NOMO-1 (cell line): Measurements from ENCODE around the gene BCAM.
"Not testable (repeated sequence)": the region's sequence is repeated elsewhere in the genome, so short reads cannot be mapped to it uniquely, and the experiment has no call there.

Source experiments
- DNase-seq, 2 experiments: peaks; one replicate each; lab custom pipeline; 2025; ENCODE audit not compliant: unreplicated experiment in 2 of 2; lab: John Stamatoyannopoulos, UW

Gene BCAM

GRCh38 chr19:44847144-44848035 is 38.5 kb downstream of the BCAM start:
- DNase-seq: no peak

GRCh38 chr19:44848036-44848811 is 39.3 kb downstream of the BCAM start:
- no peak for DNase-seq

DNA sequence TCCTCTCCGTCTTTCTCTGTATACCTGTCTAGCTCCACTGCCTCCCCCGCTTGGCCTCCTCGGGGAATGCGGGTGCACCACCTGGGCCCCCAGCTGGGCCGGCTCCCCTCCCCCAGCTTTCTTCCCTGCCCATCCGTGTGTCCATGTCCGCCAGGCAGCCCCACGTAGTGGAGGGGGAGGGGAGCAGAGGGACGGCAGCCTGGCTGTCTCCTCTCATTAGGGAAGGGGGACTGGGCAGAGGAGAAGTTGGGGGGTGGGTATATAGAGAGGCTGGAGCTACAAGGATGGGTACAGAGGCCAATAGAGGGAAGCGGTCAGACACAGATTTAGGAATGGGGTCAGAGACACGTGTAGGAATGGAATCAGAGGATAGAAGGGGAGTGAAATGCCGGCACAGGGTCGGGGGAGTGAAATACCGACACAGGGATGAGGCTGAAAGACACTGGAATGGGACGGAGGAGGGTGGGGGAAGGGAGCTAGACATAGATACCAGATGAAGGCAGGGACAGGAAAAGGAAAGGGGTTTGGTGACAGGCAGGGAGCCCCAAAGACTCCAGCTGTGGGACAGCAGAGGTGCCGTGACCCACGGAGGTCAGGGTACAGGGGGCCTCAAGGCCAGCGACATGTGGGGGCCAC is 40.0 kb downstream of the BCAM start:
- DNase-seq: no peak

- no peak for DNase-seq
Observed at GRCh38 chr19:44850641-44851109, 41.8 kb downstream of the BCAM start.

DNA sequence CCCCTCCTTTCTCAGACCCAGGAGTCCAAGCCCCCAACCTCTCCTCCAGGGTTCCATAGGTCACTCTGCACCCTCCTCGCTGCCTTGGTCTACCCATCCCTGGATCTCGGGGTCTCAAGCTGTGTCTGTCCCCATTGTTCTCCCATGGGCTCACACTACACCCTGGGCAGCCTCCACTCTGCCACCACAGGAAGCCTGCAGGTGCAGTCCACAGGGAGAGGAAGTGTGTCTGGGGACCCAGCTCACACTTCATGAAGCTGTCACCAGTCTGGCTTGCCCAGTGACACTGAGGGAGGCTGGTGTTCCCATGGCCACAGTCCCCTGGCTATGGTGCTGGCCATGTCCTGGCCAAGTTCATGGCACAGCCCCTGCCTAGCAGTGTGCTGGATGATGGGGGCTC is 42.5 kb downstream of the BCAM start:
- no peak for DNase-seq

DNA sequence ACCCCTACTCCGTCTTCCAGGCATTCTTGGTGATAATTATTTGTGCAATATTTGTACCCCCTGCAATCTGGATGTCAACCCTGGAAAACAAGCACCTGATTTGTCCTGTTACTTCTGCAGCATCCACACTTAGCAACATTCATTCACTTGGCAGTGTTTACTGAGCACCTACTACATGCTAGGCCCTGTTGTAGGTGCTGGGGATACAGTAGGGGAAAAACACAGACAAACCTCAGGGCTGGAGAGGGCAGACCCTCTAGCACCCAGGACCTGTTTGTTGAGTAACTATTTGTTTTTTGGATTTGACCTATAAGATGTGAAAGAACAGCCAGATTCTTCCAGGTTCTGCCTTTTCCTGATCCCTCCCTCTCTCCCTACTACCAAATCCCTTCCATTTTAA is 46.7 kb downstream of the BCAM start:
- no peak for DNase-seq

- DNase-seq: peak; percentile 44 to 72
Observed at GRCh38 chr19:44856421-44857083, 47.6 kb downstream of the BCAM start.

DNA sequence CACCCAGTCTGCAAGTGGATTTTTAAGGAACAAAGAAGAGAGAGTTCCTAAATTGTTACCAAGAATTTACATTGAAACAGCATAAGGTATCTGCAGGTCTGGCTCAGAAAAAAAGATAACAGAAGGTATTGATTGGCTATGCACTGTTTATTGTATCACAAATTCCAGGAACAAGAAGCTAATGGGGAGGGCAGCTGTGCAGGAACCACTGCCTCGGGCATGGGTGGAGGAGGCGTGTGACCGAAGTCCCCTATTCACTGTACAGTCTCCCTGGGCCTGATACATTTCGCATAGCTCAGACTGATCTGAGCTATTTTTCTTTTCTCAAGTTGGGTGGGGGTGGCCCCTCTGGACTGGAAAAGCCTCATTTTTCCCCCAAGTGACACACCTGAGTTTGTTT is 48.9 kb downstream of the BCAM start:
- no peak for DNase-seq

DNA sequence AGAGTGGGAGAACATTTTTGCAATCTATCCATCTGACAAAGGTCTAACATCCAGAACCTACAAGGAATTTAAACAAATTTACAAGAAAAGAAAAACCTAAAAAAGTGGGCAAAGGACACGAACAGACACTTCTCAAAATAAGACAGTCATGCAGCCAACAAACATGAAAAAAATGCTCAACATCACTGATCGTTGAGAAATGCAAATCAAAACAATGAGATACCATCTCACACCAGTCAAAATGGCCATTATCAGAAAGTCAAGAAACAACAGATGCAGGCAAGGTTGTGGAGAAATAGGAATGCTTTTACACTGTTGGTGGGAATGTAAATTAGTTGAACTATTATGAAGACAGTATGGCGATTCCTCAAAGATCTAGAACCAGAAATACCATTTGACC is 52.7 kb downstream of the BCAM start:
- DNase-seq: not testable (repeated sequence)

DNA sequence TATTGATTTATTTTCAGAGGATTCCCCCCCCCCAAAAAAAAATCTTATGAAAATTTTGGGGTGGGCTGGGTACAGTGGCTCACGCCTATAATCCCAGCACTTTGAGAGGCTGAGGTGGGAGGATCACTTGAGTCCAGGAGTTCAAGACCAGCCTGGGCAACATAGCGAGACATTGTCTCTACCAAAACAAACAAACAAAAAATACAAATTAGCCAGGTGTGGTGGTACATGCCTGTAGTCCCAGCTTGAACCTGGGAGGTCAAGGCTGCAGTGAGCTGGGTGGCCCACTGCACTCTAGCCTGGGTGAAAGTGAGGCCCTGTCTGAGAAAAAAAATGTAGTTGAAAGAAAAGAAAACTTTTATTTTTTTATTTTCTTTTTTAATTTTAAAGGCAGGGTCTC is 55.1 kb downstream of the BCAM start:
- DNase-seq: no peak

DNA sequence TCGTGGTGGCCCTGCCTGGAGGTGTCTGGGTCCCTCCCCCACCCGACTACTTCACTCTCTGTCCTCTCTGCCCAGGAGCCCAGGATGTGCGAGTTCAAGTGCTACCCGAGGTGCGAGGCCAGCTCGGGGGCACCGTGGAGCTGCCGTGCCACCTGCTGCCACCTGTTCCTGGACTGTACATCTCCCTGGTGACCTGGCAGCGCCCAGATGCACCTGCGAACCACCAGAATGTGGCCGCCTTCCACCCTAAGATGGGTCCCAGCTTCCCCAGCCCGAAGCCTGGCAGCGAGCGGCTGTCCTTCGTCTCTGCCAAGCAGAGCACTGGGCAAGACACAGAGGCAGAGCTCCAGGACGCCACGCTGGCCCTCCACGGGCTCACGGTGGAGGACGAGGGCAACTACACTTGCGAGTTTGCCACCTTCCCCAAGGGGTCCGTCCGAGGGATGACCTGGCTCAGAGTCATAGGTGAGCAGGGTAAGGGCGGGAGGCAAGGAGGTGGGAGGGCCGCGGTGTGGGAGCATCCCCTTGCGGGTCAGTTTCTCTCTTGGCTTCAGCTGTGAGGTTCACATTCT is 56.4 kb downstream of the BCAM start:
- DNase-seq: no peak

DNA sequence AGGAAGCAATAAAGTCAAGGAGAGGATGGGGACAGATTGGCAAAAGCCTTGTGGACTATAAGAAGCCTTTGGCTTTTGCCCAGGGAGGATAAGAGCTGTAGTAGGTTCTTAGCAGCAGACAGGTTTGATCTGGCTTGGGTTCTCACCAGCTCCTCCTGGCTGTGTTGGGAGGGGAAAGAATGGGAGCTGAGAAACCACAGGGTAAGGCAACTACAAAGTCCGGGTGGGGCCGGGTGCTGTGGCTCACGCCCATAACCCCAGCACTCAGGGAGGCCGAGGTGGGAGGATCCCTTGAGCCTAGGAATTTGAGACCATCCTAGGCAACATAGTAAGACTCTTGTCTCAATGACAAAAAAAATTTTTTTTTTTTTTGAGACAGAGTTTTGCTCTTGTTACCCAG is 57.8 kb downstream of the BCAM start:
- DNase-seq: no peak

- DNase-seq: no peak
Observed at GRCh38 chr19:44867578-44867977, 58.7 kb downstream of the BCAM start.

GRCh38 chr19:44869733-44870470 is 61.0 kb downstream of the BCAM start:
- peak in 1 of 2 experiments; percentile 22 for DNase-seq
